G401 (cell line): Measurements from ENCODE around the gene CNP. TPM values are rescaled to one million over a fixed set of nuclear protein-coding genes. Genes with fewer than 3 reads are reported as not detected.
A peak's percentile ranks its signal among the peaks of the same experiment; 100 is the strongest.
"Not testable (repeated sequence)": the region's sequence is repeated elsewhere in the genome, so short reads cannot be mapped to it uniquely, and the experiment has no call there.

ENCODE experiments used
- DNase-seq: peaks from one replicate; pipeline ENCODE4 v3.0.0-alpha.2; 2015; ENCODE audit warnings: low spot score
- in situ Hi-C: cut with HindIII; loops from 2 replicates; pipeline ENCODE4 v1.10.0; 2016; ENCODE audit warnings: low sequenced_read_pairs, mixed read lengths
- total RNA-seq: library from RNA; depleted of rRNA; stranded (reverse); fragments of >200 nt; shearing (Covaris generic); gene quantifications from 2 replicates; pipeline ENCODE4 v1.2.3, GENCODE V29; 2014; rRNA removed

CNP gene
- total RNA-seq, 1 experiment from 2014 or later: 76.7 TPM

GRCh38 chr17:42019509-42020404 lies 53.2 kb downstream of the CNP start, which contains the start of gene NKIRAS2:
Gene NKIRAS2 (plus strand): TSS chr17:42020090. CDS start chr17:42021578, 1,488 bp downstream.
- in situ Hi-C loops: no loop called here
- DNase-seq: peak; percentile 89

DNA sequence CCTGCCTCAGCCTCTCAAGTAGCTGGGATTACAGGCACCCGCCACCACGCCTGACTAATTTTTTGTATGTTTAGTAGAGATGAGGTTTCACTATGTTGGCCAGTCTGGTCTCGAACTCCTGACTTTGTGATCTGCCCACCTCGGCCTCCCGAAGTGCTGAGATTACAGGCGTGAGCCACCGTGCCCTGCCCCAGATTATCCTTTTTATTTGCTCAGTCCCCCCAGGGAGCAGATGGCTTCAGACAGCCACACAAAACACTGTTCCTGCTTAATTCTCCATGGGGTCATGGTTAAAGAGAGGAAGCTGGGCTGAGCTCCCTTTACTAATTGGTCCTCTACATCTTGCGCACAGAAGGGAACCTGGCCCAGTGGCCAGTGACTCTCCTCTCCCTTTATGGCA lies 54.2 kb downstream of the CNP start:
- DNase-seq, in situ Hi-C loops: not testable (repeated sequence)

DNA sequence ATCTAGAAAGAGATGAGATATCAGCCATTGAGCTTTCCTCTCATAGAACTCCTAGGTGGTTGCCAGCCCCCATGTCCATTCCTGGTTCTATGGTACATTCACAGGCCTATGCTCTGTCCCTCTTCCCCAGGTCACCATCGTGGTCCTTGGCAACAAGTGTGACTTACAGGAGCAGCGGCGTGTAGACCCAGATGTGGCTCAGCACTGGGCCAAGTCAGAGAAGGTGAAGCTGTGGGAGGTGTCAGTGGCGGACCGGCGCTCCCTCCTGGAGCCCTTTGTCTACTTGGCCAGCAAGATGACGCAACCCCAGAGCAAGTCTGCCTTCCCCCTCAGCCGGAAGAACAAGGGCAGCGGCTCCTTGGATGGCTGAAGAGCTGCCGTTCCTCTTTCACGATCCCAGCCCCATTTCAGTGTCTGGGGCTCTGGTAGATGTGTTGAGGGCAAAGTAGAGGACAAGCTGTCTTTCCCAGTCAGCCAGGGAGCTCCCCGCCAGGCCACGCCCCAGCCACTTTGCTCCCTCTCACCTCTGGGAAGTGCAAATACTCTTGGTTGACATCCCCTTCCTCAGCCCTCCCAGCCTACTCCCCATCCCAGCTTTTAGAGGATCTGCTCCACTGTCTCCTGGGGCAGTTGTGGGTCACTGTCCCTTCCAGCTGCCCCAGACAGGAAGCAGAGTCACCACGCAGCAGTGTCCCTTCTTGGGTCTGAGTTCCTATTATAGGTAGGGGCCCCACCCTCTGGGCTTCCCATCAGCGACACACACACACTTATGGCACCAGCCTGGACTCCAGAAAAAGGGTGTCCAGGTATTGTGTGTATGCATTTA lies 57.1 kb downstream of the CNP start:
- no peak for DNase-seq
- in situ Hi-C loops: no loop called here

GRCh38 chr17:42025191-42025579 lies 58.6 kb downstream of the CNP start:
- in situ Hi-C loops: no loop called here
- no peak for DNase-seq

- no peak for DNase-seq
- in situ Hi-C loops: no loop called here
These were observed 59.3 kb downstream of the CNP start for GRCh38 chr17:42025936-42026335.

GRCh38 chr17:42026857-42027589 lies 60.4 kb downstream of the CNP start:
- in situ Hi-C loops: no loop called here
- DNase-seq: no peak

Other genes starting within 250 kb of the CNP start
- gene HAP1, start 232.2 kb upstream of the CNP start, total RNA-seq: 1.1 and 1.6 TPM in 2 replicates
- 44.9 and 57.8 TPM in 2 replicates for gene JUP, start 180.1 kb upstream of the CNP start, total RNA-seq
- 30.5 and 40.4 TPM in 2 replicates for gene P3H4, start 154.8 kb upstream of the CNP start, total RNA-seq
- 207 and 220 TPM in 2 replicates for gene FKBP10, start 153.8 kb upstream of the CNP start, total RNA-seq
- gene NT5C3B, start 130.6 kb upstream of the CNP start, total RNA-seq: 75.8 and 77.8 TPM in 2 replicates
- gene KLHL10, start 129.0 kb upstream of the CNP start, total RNA-seq: not detected in 2 replicates
- gene KLHL11, start 101.4 kb upstream of the CNP start, total RNA-seq: 13.4 and 16.2 TPM in 2 replicates
- gene ACLY, start 47.8 kb upstream of the CNP start, total RNA-seq: 193 and 255 TPM in 2 replicates
- 1.7 TPM in 1 of 2 replicates, not detected in the other for gene ODAD4, start 36.2 kb upstream of the CNP start, total RNA-seq
- 148 and 158 TPM in 2 replicates for gene DNAJC7, start 50.6 kb downstream of the CNP start, total RNA-seq
- 42.6 and 65.5 TPM in 2 replicates for gene NKIRAS2, start 53.3 kb downstream of the CNP start, total RNA-seq
- 1.7 and 2.3 TPM in 2 replicates for gene C17orf113, start 83.8 kb downstream of the CNP start, total RNA-seq
- gene ZNF385C, start 131.7 kb downstream of the CNP start, total RNA-seq: 1.8 and 1.9 TPM in 2 replicates
- gene DHX58, start 145.9 kb downstream of the CNP start, total RNA-seq: 2.4 and 6.5 TPM in 2 replicates
- gene KAT2A, start 154.6 kb downstream of the CNP start, total RNA-seq: 26.3 and 28.6 TPM in 2 replicates
- gene HSPB9, start 156.0 kb downstream of the CNP start, total RNA-seq: not detected in 2 replicates
- 130 and 145 TPM in 2 replicates for gene RAB5C, start 188.2 kb downstream of the CNP start, total RNA-seq
- gene KCNH4, start 214.3 kb downstream of the CNP start, total RNA-seq: not detected in 2 replicates
- gene HCRT, start 218.7 kb downstream of the CNP start, total RNA-seq: not detected in 2 replicates
- gene GHDC, start 227.7 kb downstream of the CNP start, total RNA-seq: 1.1 and 1.4 TPM in 2 replicates